ENCODE results near the gene NEK8. TPM values are rescaled to one million over a fixed set of nuclear protein-coding genes. Genes with fewer than 3 reads are reported as not detected.

Gene NEK8
- total and polyA plus RNA-seq, 2 of the 8 experiments (the other 6 are each of a cell fraction or from before 2014, with no cell fraction given) = 14.9 to 23.3 TPM

GRCh38 chr17:28746611-28747050 is 18.0 kb downstream of the NEK8 start:
- Histone ChIP-seq H2AFZ (ENCODE audit: low read length) (no peak overlapping the region), H4K8ac (ENCODE audit: extremely low read depth, insufficient read depth, low read length) (peak overlapping the region; percentile 58; the same call in 1 of the 2 replicates), H3K4me1 (replicated peaks in 1 of 4; ENCODE audit: control insufficient read depth in 3 of 4, insufficient read depth in 4 of 4, low read length in 3 of 4) (peaks cover 0 to 30% (median 25%) of the 10 kb centered on the region in 4 experiments; a peak in 6 of 7 replicates), H3K79me2 (ENCODE audit: control insufficient read depth in 1 of 2, insufficient read depth in 2 of 2, low read length in 2 of 2) (peaks cover 19 to 44% of the 10 kb centered on the region in 2 experiments), H3K23ac (ENCODE audit: insufficient read length) (no peak overlapping the region), H3K4me2 (ENCODE audit: insufficient read depth in 1 of 2, low read depth in 2 of 2, low read length in 2 of 2) (peak overlapping the region; percentile 92 to 93), H3K23me2 (ENCODE audit: low read depth, low read length) (peaks cover 23% of the 10 kb centered on the region), H3K79me1 (ENCODE audit: low read depth, low read length) (peaks cover 14% of the 10 kb centered on the region), H2BK15ac (ENCODE audit: low read length) (peak overlapping the region; percentile 31; the same call in 1 of the 2 replicates), H3K18ac (ENCODE audit: extremely low read depth, low read length) (peak overlapping the region; percentile 76; the same call in 1 of the 2 replicates), H2BK120ac (replicated peaks; ENCODE audit: low read depth, low read length) (no peak overlapping the region), H3K14ac (ENCODE audit: insufficient read length) (no peak overlapping the region), H3K4ac (replicated peaks; ENCODE audit: insufficient read length, low read depth, low read length) (no peak overlapping the region), H2BK12ac (ENCODE audit: low read depth, low read length) (peak overlapping the region; percentile 52; the same call in 1 of the 2 replicates), H3K9ac (replicated peaks in 1 of 4; ENCODE audit: extremely low read depth in 1 of 4, low read depth in 3 of 4, low read length in 3 of 4) (peak overlapping the region in 2 of 4 experiments; percentile 48 to 98; a peak in 4 of 7 replicates), H2AK5ac (ENCODE audit: low read depth, low read length) (peak overlapping the region; percentile 93), H3K27ac (ENCODE audit: low read depth, low read length) (peak overlapping the region; percentile 98), H3K27me3 (replicated peaks in 1 of 4; ENCODE audit: control insufficient read depth in 3 of 4, extremely low read depth in 1 of 4, insufficient read depth in 3 of 4, low read length in 3 of 4) (no peaks in the 10 kb centered on the region), H3K56ac (replicated peaks; ENCODE audit: insufficient read length, low read depth, low read length) (no peak overlapping the region), H2BK5ac (ENCODE audit: low read depth, low read length) (peak overlapping the region; percentile 99), H4K91ac (replicated peaks; ENCODE audit: insufficient read length, low read length) (no peak overlapping the region), H2BK20ac (ENCODE audit: low read length) (no peak overlapping the region), H4K20me1 (replicated peaks in 1 of 2; ENCODE audit: control insufficient read depth in 1 of 2, insufficient read depth in 2 of 2, low read length in 2 of 2) (peaks cover 30 to 34% of the 10 kb centered on the region in 2 experiments), H3K9me3 (ENCODE audit: insufficient read depth in 2 of 2, low read depth in 1 of 2, low read length in 1 of 2) (no peaks in the 10 kb centered on the region), H3K4me3 (ENCODE audit: extremely low read depth in 1 of 4, insufficient read depth in 2 of 4, low read depth in 3 of 4, low read length in 4 of 4) (peak overlapping the region in 3 of 4 experiments; percentile 97 to 99 (median 98); a peak in 6 of 8 replicates), H3K36me3 (ENCODE audit: control insufficient read depth in 2 of 4, insufficient read depth in 4 of 4, low read length in 3 of 4) (peaks cover 30 to 49% (median 33%) of the 10 kb centered on the region in 4 experiments), H4K5ac (ENCODE audit: insufficient read length, low read depth, low read length) (no peak overlapping the region)
- CTCF ChIA-PET (ENCODE audit: partially characterized antibody) = interaction anchor here (0.9 to 11.7 kb wide), 7 partner anchors 16 to 163 kb away, joined by 3 to 316 read pairs (median 3); partner anchors contain the start of genes FLOT2, NEK8, RPL23A and TLCD1
- no peak for FAIRE-seq
- POLR2A ChIA-PET (ENCODE audit: partially characterized antibody) = interaction anchor here (0.8 to 15.3 kb wide), 15 partner anchors 8 to 166 kb away, joined by 3 to 813 read pairs (median 5); partner anchors contain the start of genes FLOT2, NEK8, PROCA1 and RAB34
- peak in 1 of 2 experiments; percentile 72 for DNase-seq (ENCODE audit: low read depth in 1 of 2, low spot score in 2 of 2)
- WGBS, 2 experiments (ENCODE audit: extremely low coverage in 1 of 2, insufficient coverage in 1 of 2, insufficient read length in 1 of 2, insufficient replicate concordance in 2 of 2, low coverage in 1 of 2, low lambda C conversion rate in 2 of 2, missing lambda C conversion rate in 1 of 2) = 57% methylated on average over 5 of the region's 5 CpGs; no CpG with 5 or more reads in 1 of the 2 experiments
- no peak for TF ChIP-seq FOSL1 (IDR thresholded peaks at IDR 0.05; ENCODE audit: insufficient read depth, low read depth, low read length)
- TF ChIP-seq POLR2A (IDR thresholded peaks at IDR 0.05; ENCODE audit: control extremely low read depth in 1 of 2, low read depth in 2 of 2, low read length in 2 of 2) = peak in 1 of 2 experiments; percentile 63; a peak in 2 of 3 replicates
- TF ChIP-seq KDM1A (IDR thresholded peaks at IDR 0.05; ENCODE audit: borderline replicate concordance, low read length) = 0 out of 2 replicates have a peak, but pooled peaks have one; percentile 20
- TF ChIP-seq ATF2 (IDR thresholded peaks at IDR 0.05; ENCODE audit: low read length) = no peak
- no peak; a peak in 1 of 4 replicates for TF ChIP-seq SIN3A (conservative IDR thresholded peaks at IDR 0.05 in 1 of 2, IDR thresholded peaks at IDR 0.05 in 1 of 2; ENCODE audit: low read depth in 1 of 2, low read length in 2 of 2)
- TF ChIP-seq POLR2AphosphoS5 (IDR thresholded peaks at IDR 0.05; ENCODE audit: low read depth, low read length) = peak; percentile 65; the same call in 1 of the 2 replicates
- TF ChIP-seq EZH2 (IDR thresholded peaks at IDR 0.05; ENCODE audit: low read depth, low read length, severe bottlenecking) = no peak
- no peak for TF ChIP-seq SRF (IDR thresholded peaks at IDR 0.05; ENCODE audit: low read depth, low read length)
- TF ChIP-seq TCF12 (IDR thresholded peaks at IDR 0.05; ENCODE audit: low read depth, low read length) = no peak
- no peak for TF ChIP-seq SUZ12 (IDR thresholded peaks at IDR 0.05; ENCODE audit: low read length)
- TF ChIP-seq ASH2L (IDR thresholded peaks at IDR 0.05; ENCODE audit: low read length) = peak; percentile 75
